HG03342 (cell line): Measurements from ENCODE around the gene YWHAH.

Experiments used
- ATAC-seq: cut with Tn5 transposase; IDR thresholded peaks from one replicate; pipeline ENCODE4 v1.9.1; 2021; ENCODE audit warnings: mild to moderate bottlenecking, moderate library complexity; ENCODE audit not compliant: unreplicated experiment

Gene YWHAH

GRCh38 chr22:31922534-31922933 lies 21.8 kb upstream of the YWHAH start:
- no peak for ATAC-seq

DNA sequence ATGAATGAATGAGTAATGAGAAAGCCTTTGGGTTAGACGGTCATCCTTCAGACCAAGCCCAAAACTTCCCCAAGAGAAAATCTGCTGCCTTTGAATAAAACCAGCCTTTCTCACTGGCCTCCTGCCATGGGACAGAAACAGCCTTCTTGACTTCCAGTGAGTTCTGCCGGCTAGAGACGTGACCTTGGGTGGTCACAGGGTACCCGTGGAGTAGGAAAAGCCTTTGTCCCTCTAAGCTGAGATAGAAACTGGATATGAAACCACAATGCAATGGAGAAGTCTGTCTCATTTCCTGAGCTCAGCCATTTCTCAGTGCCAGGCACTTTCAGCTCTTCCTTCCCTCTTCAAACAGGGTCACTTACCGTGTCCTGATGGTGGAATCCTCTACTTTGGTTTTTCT lies 21.2 kb upstream of the YWHAH start:
- no peak for ATAC-seq

DNA sequence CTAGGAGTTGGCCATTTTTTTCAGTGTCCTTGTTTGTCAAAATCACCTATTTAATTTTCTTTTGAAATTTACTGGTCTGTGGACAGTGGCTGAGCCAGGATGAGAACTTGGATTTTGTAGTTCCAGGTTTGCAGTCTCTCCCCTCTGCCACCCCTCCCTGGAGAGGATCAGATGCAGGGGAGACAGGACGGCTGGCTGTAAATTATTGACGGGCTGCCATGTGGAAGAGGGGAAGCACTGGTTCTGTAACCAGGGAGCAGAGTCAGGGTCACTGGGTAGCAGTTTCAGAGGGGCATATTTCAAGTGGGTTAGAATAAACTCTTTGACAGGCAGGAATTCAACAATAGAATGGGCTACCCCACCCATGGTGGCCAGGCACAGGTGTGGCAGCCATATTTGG lies 20.6 kb upstream of the YWHAH start:
- ATAC-seq, result no peak

GRCh38 chr22:31925056-31925455 lies 19.3 kb upstream of the YWHAH start:
- ATAC-seq, result no peak

DNA sequence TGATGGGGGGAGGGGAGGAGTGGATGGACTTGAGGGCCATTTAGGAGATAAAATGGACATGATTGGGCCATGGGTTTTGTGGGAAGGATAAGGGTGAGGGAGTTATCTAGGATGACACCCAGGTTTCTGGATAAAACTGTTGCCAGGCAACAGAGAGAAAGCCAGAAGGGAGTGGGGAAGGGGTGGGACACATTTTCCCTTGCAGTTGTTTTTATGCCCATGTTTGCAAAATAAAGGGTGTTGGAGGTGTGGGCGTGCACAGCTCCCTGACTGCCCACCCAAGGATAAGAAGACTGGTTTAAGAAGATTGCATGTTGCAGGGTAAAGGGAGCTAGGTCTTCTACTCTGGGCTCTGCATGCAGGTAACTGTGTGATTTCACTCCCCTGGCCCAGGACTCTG lies 18.3 kb upstream of the YWHAH start:
- ATAC-seq, result no peak

- ATAC-seq, result no peak
These were observed 17.4 kb upstream of the YWHAH start for GRCh38 chr22:31926969-31927368.

GRCh38 chr22:31927562-31927961 lies 16.8 kb upstream of the YWHAH start:
- ATAC-seq, result no peak

DNA sequence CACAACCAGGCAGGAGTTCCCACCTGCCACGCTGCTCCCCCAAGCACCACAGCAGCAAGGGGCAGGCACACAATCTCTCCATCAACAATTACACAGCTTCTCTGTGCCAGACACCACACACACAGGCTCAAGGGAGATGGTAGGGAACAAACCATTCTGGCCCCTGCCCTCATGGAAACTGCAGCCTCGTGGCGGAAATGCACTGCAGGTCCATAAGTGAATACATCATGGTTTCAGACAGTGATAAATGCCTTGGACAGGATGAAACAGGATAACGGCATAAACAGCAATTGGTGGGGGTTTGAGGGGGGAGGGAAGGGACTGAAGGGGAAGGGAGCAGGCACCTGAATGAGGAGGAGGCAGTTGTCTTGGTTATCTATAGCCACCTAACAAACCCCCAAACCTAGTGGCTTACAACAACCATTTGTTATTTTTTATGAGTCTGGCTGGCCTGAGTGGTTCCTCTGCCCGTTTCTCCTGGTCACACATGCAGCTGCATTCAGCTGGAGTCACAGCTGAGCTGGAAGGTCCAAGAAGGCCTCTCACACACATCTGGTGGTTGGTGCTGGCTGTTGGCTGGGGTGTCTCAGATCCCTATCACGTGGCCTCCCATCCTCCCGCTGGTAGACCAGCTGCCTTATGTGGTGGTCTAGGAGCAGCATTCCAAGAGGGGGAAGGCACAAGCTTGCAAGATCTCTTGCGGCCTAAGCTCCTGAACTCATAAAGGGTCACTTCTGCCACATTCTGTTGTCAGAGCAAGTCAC lies 15.0 kb upstream of the YWHAH start:
- ATAC-seq, result no peak

DNA sequence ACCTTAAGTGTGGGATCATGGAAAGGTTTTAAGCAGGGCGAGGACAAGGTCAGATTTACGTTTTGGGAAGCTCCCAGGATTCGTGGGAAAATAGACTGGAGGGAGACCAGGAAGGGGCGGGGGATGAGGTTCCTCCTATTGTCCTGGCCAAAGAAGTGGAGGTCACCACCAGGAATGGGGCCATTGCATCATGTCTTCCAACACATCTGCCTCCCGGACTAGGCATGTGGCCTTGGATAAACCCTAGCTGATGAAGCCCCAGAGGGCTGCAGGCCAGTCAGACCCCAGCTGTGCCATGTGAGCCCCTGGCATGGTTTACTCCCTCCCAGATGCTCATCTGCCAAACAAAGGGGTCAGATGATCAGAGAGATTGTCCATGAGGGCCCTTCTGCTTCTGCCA lies 11.5 kb upstream of the YWHAH start:
- no peak for ATAC-seq

DNA sequence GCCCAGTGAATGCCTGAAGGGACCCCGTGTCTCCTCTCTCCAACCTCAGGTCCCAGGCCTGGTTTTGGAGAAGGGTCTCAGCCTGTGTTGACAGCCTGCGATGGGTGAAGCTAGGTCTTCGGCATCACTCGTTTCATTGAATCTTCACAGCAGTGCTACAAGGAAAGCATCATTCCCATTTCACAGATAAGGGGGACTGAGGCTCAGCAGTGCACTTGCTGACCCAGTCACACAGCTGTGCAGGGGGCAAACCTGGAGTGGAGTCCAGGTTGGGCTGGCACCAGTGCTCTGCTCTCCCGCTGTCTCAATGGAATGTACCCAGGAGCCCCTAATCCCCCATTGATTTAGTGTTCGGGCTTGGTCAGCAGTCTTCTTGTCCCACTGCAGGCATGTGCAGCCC lies 10.9 kb upstream of the YWHAH start:
- ATAC-seq, result no peak

DNA sequence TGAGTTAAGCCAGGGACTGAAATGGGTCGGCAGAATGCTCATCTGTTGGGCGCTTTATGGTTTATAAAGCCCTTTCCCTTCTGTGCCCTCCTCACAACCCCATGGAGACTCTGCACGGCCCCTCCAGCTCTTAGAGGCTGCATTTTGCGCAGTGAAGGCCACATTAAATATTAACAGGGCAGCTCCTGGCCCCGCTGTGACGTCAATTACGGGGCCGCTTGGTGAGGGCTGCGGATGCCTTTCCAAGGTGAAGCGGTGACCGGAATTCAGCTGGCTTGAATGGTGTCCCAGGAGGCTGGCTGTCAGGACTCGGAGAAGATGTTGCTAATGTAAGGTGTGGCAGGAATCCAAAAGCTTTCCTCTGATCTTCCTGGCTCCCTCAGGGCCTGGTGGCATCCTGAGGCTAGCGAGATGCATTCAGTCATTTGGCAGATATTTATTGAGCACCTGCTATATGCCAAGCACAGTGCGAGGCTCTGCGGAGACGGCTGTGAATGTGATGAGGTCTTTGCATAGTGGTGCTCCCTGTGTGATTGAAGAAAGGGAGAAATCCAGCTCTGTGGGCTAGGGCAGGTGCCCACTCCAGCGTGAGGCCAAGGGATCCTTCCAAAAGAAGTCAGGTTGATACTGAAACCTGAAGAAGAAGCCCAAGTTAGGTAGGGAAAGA lies 10.4 kb upstream of the YWHAH start:
- no peak for ATAC-seq

DNA sequence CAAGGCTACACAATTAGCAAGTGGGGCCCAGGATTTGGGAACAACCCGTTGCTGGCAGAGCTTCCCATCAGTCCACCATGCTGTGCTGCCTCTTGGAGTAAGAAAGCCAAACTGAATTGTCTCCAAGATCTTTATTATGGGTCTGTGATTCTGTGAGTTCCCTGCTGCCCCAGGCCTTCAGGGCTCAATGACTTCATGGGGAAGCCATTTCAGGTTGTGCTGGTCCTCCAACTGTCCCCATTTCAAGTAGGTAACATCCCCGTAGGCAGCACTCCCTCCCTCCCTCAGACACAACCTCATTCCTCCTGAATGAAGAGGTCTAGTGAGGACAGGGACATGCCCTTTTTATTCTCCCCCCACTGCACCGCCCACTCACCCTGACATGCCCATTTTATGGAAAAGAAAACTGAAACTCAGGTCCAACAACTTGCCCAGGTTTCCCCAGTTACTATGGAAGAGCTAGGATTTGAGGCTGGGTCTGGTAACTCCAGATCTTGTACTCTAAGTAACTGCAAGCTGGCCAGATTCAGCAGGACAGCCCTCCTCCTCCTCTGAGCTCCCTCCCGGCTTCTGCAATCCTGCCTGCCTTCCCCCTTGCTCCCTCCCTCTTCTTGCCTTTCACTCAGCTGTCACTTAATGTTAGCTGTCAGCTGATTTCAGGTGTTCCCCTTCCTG lies 8.2 kb upstream of the YWHAH start:
- no peak for ATAC-seq

- ATAC-seq, result no peak
These were observed 7.0 kb upstream of the YWHAH start for GRCh38 chr22:31937341-31937740.

DNA sequence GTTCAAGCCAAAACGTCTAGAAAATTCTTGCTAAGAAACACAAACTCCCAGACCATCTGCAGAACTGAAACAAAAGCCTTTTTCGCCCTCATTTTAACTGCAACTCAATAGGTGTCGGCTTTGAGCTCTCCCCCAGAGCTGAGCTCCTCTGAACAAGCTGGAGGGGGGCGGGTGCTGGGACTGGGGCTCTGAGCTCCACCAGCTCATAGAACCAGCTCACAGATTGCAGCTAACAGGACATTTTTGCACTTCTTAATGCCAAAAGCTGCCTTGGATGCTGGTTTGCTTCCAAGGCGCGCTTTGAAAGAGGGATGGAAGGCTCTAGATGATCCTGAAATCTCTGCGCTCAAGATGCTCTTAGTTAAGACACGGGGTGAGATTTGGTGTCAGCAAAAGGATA lies 6.0 kb upstream of the YWHAH start:
- ATAC-seq, result no peak

- no peak for ATAC-seq
These were observed 3.8 kb upstream of the YWHAH start for GRCh38 chr22:31940506-31940905.

DNA sequence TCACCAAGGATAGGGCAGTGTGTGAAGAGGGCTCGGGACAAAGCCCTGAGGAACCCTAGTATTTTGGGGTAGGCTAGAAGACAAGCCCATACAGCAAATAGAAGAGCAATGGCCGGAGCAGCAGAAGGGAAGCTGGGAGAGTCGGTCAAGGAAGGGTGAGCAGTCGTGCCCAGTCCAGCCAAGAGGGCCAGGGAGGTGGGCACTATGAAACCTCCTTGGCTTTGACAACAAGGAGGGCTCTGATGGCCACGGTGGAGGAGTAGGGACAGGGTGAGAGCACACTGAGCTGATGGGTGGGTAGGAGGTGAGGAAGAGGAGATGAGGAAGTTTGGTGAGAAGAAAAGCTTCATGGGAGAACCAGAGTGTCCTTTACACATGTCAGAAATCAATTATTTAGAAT lies 2.2 kb upstream of the YWHAH start:
- ATAC-seq, result no peak

GRCh38 chr22:31943206-31943977 lies 943 bp upstream of the YWHAH start:
- no peak for ATAC-seq

DNA sequence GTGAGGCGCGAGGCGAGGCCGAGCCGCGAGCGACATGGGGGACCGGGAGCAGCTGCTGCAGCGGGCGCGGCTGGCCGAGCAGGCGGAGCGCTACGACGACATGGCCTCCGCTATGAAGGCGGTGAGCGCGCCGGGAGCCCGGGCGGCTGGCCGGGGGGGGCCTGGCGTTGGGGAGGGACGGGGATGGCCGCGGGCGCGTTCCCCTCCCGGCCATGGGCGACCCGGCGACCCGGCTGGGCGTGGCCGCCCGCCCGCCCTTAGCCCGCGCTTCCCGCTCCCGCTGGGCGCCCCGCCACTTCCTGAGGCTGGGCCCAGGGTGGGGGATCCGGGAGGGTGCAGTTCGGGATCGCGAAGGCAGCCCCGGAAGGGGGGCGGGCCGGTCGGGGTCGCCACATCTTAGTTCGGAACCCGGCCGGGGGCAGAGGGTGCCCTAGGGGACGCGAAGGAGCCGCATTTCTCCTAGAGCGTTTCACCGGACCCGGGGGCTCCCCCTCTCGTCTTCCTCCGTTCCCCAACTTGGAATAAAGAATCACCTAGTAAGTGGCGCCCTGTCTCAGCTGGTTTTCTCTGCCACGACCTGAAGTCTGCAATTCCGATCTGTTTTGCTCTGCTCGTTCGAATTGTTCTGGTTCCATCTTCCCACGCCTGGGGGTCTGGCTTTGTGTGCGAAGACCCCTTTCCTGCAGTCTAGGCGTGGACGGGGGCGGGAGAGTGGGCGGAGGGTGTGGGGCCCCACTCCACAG lies 536 bp downstream of the YWHAH start:
- ATAC-seq, result peak; percentile 14

DNA sequence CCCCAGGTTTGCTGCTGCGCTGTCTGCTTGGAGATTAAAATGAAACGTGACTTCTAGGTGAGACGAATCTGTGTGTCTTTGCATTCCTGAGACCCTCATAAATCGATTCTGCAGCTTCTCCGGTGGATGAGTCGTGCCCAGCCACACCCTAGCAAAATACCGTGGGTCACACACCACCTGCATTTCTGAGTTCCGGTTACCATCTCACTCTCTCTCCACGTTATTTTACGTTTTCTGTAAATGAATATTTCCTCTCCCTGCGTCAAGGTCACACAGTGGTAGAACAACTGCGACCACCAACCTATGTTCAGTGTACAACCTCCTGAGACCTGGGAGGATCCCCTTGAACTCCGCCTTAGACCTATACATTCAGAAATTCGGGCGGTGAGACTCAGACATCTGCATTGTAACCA lies 1.1 kb downstream of the YWHAH start:
- ATAC-seq, result no peak

DNA sequence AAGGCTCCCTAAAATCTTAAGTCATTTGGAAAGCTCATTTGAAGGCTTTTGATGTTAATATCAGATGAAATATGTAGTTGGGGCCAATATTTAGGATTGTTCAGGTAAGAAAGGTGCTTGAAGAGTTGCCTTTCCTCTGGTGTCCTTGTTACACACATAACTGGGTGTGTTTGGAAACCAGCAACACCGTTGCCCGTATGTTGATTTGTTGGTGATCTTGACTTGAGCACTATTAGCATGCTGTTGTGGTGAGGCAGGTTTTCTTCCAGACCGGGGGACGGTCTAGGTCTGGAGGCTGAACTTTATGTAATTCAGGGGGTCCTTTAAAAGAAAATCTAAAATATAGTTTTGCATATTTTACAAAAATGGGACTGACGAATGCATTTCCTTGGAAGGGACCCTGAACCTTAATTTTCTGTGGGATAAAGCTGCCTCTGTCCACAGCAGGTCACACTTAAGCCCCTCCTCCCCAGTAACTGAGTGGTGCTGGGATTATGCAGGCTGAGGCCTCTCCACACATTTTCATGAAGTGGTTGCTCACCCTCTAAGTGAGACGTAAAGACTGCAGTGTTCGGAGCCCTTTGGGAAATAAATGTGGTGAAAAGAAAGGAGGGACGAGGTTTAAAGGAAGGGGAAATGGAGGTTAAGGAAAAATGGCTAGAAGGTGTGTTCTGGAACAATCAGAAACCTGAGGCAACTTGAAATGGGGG lies 1.8 kb downstream of the YWHAH start:
- ATAC-seq, result no peak
